ENCODE data around the gene CLCA4. TPM values are rescaled to one million over a fixed set of nuclear protein-coding genes. Genes with fewer than 3 reads are reported as not detected.
"Not testable (repeated sequence)": the region's sequence is repeated elsewhere in the genome, so short reads cannot be mapped to it uniquely, and the experiment has no call there.

CLCA4 gene
- total and polyA plus RNA-seq, 9 of the 15 experiments (the other 6 are each of a cell fraction or from before 2014, with no cell fraction given), result not detected

- TF ChIP-seq, protein P1, sequence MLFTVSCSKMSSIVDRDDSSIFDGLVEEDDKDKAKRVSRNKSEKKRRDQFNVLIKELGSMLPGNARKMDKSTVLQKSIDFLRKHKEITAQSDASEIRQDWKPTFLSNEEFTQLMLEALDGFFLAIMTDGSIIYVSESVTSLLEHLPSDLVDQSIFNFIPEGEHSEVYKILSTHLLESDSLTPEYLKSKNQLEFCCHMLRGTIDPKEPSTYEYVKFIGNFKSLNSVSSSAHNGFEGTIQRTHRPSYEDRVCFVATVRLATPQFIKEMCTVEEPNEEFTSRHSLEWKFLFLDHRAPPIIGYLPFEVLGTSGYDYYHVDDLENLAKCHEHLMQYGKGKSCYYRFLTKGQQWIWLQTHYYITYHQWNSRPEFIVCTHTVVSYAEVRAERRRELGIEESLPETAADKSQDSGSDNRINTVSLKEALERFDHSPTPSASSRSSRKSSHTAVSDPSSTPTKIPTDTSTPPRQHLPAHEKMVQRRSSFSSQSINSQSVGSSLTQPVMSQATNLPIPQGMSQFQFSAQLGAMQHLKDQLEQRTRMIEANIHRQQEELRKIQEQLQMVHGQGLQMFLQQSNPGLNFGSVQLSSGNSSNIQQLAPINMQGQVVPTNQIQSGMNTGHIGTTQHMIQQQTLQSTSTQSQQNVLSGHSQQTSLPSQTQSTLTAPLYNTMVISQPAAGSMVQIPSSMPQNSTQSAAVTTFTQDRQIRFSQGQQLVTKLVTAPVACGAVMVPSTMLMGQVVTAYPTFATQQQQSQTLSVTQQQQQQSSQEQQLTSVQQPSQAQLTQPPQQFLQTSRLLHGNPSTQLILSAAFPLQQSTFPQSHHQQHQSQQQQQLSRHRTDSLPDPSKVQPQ (CRISPR knock-in tag; IDR thresholded peaks at IDR 0.05; ENCODE audit: borderline replicate concordance), result no peak
- TF ChIP-seq NCOA6 (IDR thresholded peaks at IDR 0.05) (no peak), TBP (optimal IDR thresholded peaks at IDR 0.05; ENCODE audit: low read depth, low read length) (no peak), HMG20A (CRISPR knock-in tag; conservative IDR thresholded peaks at IDR 0.05) (no peak), POLR2AphosphoS2 (IDR thresholded peaks at IDR 0.05; ENCODE audit: low read length) (no peak)
These were observed 46.2 kb upstream of the CLCA4 start (continued) for GRCh38 chr1:86500714-86501113.

- not testable (repeated sequence) for H3K4me1 ChIP-seq (replicated peaks in 1 of 2; ENCODE audit: control insufficient read depth in 2 of 2, insufficient read depth in 2 of 2, low read length in 2 of 2); H4K20me1 ChIP-seq (replicated peaks; ENCODE audit: control insufficient read depth, insufficient read depth, low read length); H3K27ac ChIP-seq (ENCODE audit: extremely low read depth, low read depth, low read length); H3K4me2 ChIP-seq (ENCODE audit: insufficient read depth, low read length); H3K9me3 ChIP-seq (replicated peaks; ENCODE audit: control insufficient read depth, insufficient read depth, low read depth, low read length); BruUV-seq (replicated peaks); H3K9me1 ChIP-seq (ENCODE audit: control insufficient read depth, insufficient read depth, low read length); H3K4me3 ChIP-seq; H3K79me2 ChIP-seq (ENCODE audit: control insufficient read depth, insufficient read depth, low read length); H3K9ac ChIP-seq (ENCODE audit: insufficient read depth in 1 of 2, low read depth in 2 of 2, low read length in 2 of 2); H3K36me3 ChIP-seq (ENCODE audit: control insufficient read depth, insufficient read depth, low read length); H2AFZ ChIP-seq (ENCODE audit: low read depth, low read length)
- ATAC-seq (peak; percentile 85), DNase-seq (ENCODE audit: extremely low read depth in 1 of 4, low spot score in 3 of 4) (peak; percentile 19 to 43 (median 29)), FAIRE-seq (peak; percentile 82)
- ChIA-PET CTCF (ENCODE audit: low intra/inter-chr PET ratio) (interaction anchor here (1.7 to 4.1 kb wide), 2 partner anchors 83 to 121 kb away, joined by 9 to 29 read pairs; no protein-coding TSS in a partner anchor), POLR2A (interaction anchor here (0.6 kb wide), 1 partner anchor 215 kb away, joined by 3 read pairs; no protein-coding TSS in a partner anchor)
- H3K27me3 ChIP-seq (ENCODE audit: control insufficient read depth in 2 of 2, insufficient read depth in 2 of 2, low read length in 2 of 2), result peaks cover 11 to 22% of the 10 kb centered on the region in 2 experiments; a peak in 3 of 5 replicates
- intact Hi-C loops (cut with micrococcal nuclease) (loop anchor here (1.0 to 5.0 kb wide), 2 partner anchors 83 to 250 kb away; no protein-coding TSS in a partner anchor), in situ Hi-C loops (cut with MboI) (loop anchor here (10.0 kb wide), 1 partner anchor 107 kb away; the partner anchor contains the start of gene ODF2L)
- WGBS (ENCODE audit: insufficient coverage, low coverage, missing lambda C conversion rate), result 4% methylated on average over 16 of the region's 16 CpGs
- TF ChIP-seq, protein P2, sequence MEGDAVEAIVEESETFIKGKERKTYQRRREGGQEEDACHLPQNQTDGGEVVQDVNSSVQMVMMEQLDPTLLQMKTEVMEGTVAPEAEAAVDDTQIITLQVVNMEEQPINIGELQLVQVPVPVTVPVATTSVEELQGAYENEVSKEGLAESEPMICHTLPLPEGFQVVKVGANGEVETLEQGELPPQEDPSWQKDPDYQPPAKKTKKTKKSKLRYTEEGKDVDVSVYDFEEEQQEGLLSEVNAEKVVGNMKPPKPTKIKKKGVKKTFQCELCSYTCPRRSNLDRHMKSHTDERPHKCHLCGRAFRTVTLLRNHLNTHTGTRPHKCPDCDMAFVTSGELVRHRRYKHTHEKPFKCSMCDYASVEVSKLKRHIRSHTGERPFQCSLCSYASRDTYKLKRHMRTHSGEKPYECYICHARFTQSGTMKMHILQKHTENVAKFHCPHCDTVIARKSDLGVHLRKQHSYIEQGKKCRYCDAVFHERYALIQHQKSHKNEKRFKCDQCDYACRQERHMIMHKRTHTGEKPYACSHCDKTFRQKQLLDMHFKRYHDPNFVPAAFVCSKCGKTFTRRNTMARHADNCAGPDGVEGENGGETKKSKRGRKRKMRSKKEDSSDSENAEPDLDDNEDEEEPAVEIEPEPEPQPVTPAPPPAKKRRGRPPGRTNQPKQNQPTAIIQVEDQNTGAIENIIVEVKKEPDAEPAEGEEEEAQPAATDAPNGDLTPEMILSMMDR (IDR thresholded peaks at IDR 0.05 in 2 of 3, conservative IDR thresholded peaks at IDR 0.05 in 1 of 3; ENCODE audit: insufficient read depth in 2 of 3, low read depth in 1 of 3, low read length in 3 of 3), result peak; percentile 57 to 75 (median 60)
- TF ChIP-seq RAD21 (CRISPR knock-in tag; conservative IDR thresholded peaks at IDR 0.05 in 1 of 2, IDR thresholded peaks at IDR 0.05 in 1 of 2), result peak; percentile 49 to 69
- TF ChIP-seq, protein P3, sequence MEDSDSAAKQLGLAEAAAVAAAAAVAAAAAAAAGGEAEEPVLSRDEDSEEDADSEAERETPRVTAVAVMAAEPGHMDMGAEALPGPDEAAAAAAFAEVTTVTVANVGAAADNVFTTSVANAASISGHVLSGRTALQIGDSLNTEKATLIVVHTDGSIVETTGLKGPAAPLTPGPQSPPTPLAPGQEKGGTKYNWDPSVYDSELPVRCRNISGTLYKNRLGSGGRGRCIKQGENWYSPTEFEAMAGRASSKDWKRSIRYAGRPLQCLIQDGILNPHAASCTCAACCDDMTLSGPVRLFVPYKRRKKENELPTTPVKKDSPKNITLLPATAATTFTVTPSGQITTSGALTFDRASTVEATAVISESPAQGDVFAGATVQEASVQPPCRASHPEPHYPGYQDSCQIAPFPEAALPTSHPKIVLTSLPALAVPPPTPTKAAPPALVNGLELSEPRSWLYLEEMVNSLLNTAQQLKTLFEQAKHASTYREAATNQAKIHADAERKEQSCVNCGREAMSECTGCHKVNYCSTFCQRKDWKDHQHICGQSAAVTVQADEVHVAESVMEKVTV (CRISPR knock-in tag; IDR thresholded peaks at IDR 0.05), result peak; percentile 25; the same call in 1 of the 2 replicates
These were observed 44.7 kb upstream of the CLCA4 start for GRCh38 chr1:86502125-86502646.

Measured in K562 (cell line).